Panc1 (cell line): Measurements from ENCODE around the gene NOTUM. TPM values are rescaled to one million over a fixed set of nuclear protein-coding genes. Genes with fewer than 3 reads are reported as not detected.
A peak's percentile ranks its signal among the peaks of the same experiment; 100 is the strongest.

Experiments used
- ATAC-seq: fragments of 200-7000 bp; cut with Tn5 transposase; 2 replicates; pipeline ENCODE4 v1.9.1; 2020; ENCODE audit warnings: mild to moderate bottlenecking, moderate library complexity
- BruUV-seq: library from RNA; stranded (reverse); fragments of 400-500 nt; replicated peaks from 2 replicates; lab custom pipeline; 2021; lab: Mats Ljungman, UMichigan
- CTCF ChIA-PET: fragments of 300-600 bp; sonication (Branson Sonifier 250); formaldehyde crosslinking; loops from one replicate; lab custom pipeline; 2022; ENCODE audit warnings: antibody characterized with exemption; lab: Charles Lee
- POLR2A ChIA-PET: fragments of 300-600 bp; sonication (Branson Sonifier 250); formaldehyde crosslinking; loops from one replicate; lab custom pipeline; 2022; ENCODE audit warnings: antibody characterized with exemption; lab: Charles Lee
- DNase-seq: peaks from one replicate; pipeline ENCODE4 v3.0.0-alpha.2; 2010; ENCODE audit warnings: low read depth, low spot score
- H3K27ac ChIP-seq: 2 replicates; pipeline ENCODE4 v1.5.1; 2011; ENCODE audit warnings: mild to moderate bottlenecking, low read length, inconsistent platforms
- H3K27me3 ChIP-seq: fragments of 200-500 bp; sonication (Bioruptor generic); 2 replicates; pipeline ENCODE4 v1.6.0; 2014; ENCODE audit warnings: low read length, inconsistent platforms; ENCODE audit not compliant: control insufficient read depth, insufficient read depth
- H3K36me3 ChIP-seq: fragments of 200-500 bp; sonication (Bioruptor generic); 2 replicates; pipeline ENCODE4 v1.5.1; 2014; ENCODE audit warnings: inconsistent platforms, mild to moderate bottlenecking, low read length, moderate library complexity; ENCODE audit not compliant: control insufficient read depth, insufficient read depth
- H3K4me1 ChIP-seq: 2 replicates; pipeline ENCODE4 v1.5.1; 2011; ENCODE audit warnings: inconsistent platforms, mild to moderate bottlenecking, low read length, moderate library complexity; ENCODE audit not compliant: control insufficient read depth, insufficient read depth
- H3K4me3 ChIP-seq, 2 experiments: 2 replicates each; pipeline ENCODE4 v1.5.1; 2011 to 2012; ENCODE audit warnings: low read depth in 2 of 2, low read length in 2 of 2, mild to moderate bottlenecking in 2 of 2, inconsistent platforms in 1 of 2, moderate library complexity in 1 of 2
- H3K9me3 ChIP-seq: fragments of 200-500 bp; sonication (Bioruptor generic); 2 replicates; pipeline ENCODE4 v1.5.1; 2014; ENCODE audit warnings: low read depth, mild to moderate bottlenecking, inconsistent platforms, low read length, moderate library complexity; ENCODE audit not compliant: control insufficient read depth, insufficient read depth
- CTCF ChIP-seq: fragments of 450-650 bp; IDR thresholded peaks from 2 replicates; pipeline ENCODE4 v1.5.1; 2017; ENCODE audit warnings: mild to moderate bottlenecking
- POLR2AphosphoS5 ChIP-seq: IDR thresholded peaks from 2 replicates; pipeline ENCODE4 v1.6.1; 2012; ENCODE audit warnings: mild to moderate bottlenecking, low read depth, low read length, moderate library complexity
- REST ChIP-seq, 2 experiments: IDR thresholded peaks; 2 replicates each; pipeline ENCODE4 v1.6.1; 2011 to 2012; ENCODE audit warnings: low read depth in 2 of 2, control low read depth in 1 of 2, low read length in 1 of 2, mild to moderate bottlenecking in 1 of 2, moderate library complexity in 1 of 2; ENCODE audit not compliant: insufficient read depth in 1 of 2
- SIN3A ChIP-seq: IDR thresholded peaks from 2 replicates; pipeline ENCODE4 v1.6.1; 2012; ENCODE audit warnings: low read depth, mild to moderate bottlenecking, low read length, moderate library complexity, borderline replicate concordance; ENCODE audit not compliant: insufficient read depth
- TCF7L2 ChIP-seq: IDR thresholded peaks from 2 replicates; pipeline ENCODE4 v1.6.1; 2011; ENCODE audit warnings: mild to moderate bottlenecking, low read depth, low read length, inconsistent platforms
- in situ Hi-C: cut with HindIII; loops from 2 replicates; pipeline ENCODE4 v1.10.0; 2016; ENCODE audit warnings: low sequenced_read_pairs, low pct_unique_long_range_greater_than_20kb
- intact Hi-C: fragments of 100-400 bp; cut with micrococcal nuclease; formaldehyde crosslinking; loops from one replicate; pipeline ENCODE4 v1.10.0; 2022; ENCODE audit not compliant: unreplicated experiment
- total RNA-seq: library from RNA; stranded (reverse); gene quantifications from one replicate; pipeline ENCODE4 v1.2.1, GENCODE V29; 2021; ENCODE audit not compliant: unreplicated experiment

Gene NOTUM
- total RNA-seq, 1 experiment from 2014 or later: 2.0 TPM

- ChIA-PET POLR2A (no interaction called here), CTCF (interaction anchor here (0.7 kb wide), 1 partner anchor 1761 kb away, joined by 5 read pairs; no protein-coding TSS in a partner anchor)
- Histone ChIP-seq H3K36me3 (no peaks in the 10 kb centered on the region), H3K27me3 (no peaks in the 10 kb centered on the region), H3K4me3 (no peak overlapping the region), H3K4me1 (peaks cover 15% of the 10 kb centered on the region), H3K27ac (no peak overlapping the region), H3K9me3 (no peaks in the 10 kb centered on the region)
- no peak for DNase-seq
- TF ChIP-seq SIN3A: no peak
- TF ChIP-seq POLR2AphosphoS5: no peak
- no peak for TF ChIP-seq REST (IDR thresholded peaks at IDR 0.05; ENCODE audit: insufficient read depth in 1 of 2, low read depth in 2 of 2, low read length in 1 of 2)
- no peak for TF ChIP-seq CTCF
- no peak for TF ChIP-seq TCF7L2
- intact Hi-C loops (no loop called here), in situ Hi-C loops (no loop called here)
- BruUV-seq: TSS peak; percentile 49
- no peak for ATAC-seq
These were observed 37.9 kb upstream of the NOTUM start for GRCh38 chr17:81998691-81999438.

GRCh38 chr17:81998212-81998611 is 37.2 kb upstream of the NOTUM start:
- ATAC-seq (no peak), DNase-seq (no peak)
- no peaks in the 10 kb centered on the region for H3K9me3 ChIP-seq
- no peak overlapping the region for H3K4me3 ChIP-seq
- no peaks in the 10 kb centered on the region for H3K27me3 ChIP-seq
- TF ChIP-seq SIN3A (no peak), TCF7L2 (no peak)
- ChIA-PET CTCF (no interaction called here), POLR2A (no interaction called here)
- intact Hi-C loops (no loop called here), in situ Hi-C loops (no loop called here)
- BruUV-seq: no TSS peak
- H3K36me3 ChIP-seq: no peaks in the 10 kb centered on the region
- H3K27ac ChIP-seq: no peak overlapping the region
- peaks cover 8% of the 10 kb centered on the region for H3K4me1 ChIP-seq
